HL-60 (cell line): ENCODE measurements around the gene PSENEN.
"Not testable (repeated sequence)": the region's sequence is repeated elsewhere in the genome, so short reads cannot be mapped to it uniquely, and the experiment has no call there.

Experiments used
- DNase-seq, 2 experiments: peaks; one replicate each; pipeline ENCODE4 v3.0.0-alpha.2; 2010 to 2020; ENCODE audit warnings: low read depth in 1 of 2, low spot score in 1 of 2
- H3K27ac ChIP-seq: fragments of 250-450 bp; sonication (Bioruptor Pico); replicated peaks from 2 replicates; pipeline ENCODE4 v1.5.1; 2020; ENCODE audit warnings: mild to moderate bottlenecking, moderate library complexity
- H3K27me3 ChIP-seq: fragments of 250-450 bp; sonication (Bioruptor Pico); 2 replicates; pipeline ENCODE4 v1.5.1; 2021; ENCODE audit warnings: mild to moderate bottlenecking, moderate library complexity; ENCODE audit not compliant: insufficient read depth, poor library complexity, severe bottlenecking
- H3K4me3 ChIP-seq: replicated peaks from 2 replicates; pipeline ENCODE4 v1.5.1; 2011; ENCODE audit warnings: mild to moderate bottlenecking, control low read depth, low read length; ENCODE audit not compliant: insufficient read depth
- CTCF ChIP-seq: IDR thresholded peaks from one replicate; pipeline ENCODE4 v1.5.1; 2011; ENCODE audit warnings: low read length, control low read depth, inconsistent platforms; ENCODE audit not compliant: insufficient read depth
- GABPA ChIP-seq: IDR thresholded peaks from 2 replicates; pipeline ENCODE4 v1.6.1; 2012; ENCODE audit warnings: low read depth
- POLR2AphosphoS5 ChIP-seq: IDR thresholded peaks from 2 replicates; pipeline ENCODE4 v1.6.1; 2012; ENCODE audit warnings: low read depth
- REST ChIP-seq: IDR thresholded peaks from 2 replicates; pipeline ENCODE4 v1.6.1; 2012; ENCODE audit warnings: low read depth; ENCODE audit not compliant: insufficient replicate concordance
- SPI1 ChIP-seq: IDR thresholded peaks from 2 replicates; pipeline ENCODE4 v1.6.1; 2012; ENCODE audit warnings: low read depth, mild to moderate bottlenecking, borderline replicate concordance

The PSENEN gene

DNA sequence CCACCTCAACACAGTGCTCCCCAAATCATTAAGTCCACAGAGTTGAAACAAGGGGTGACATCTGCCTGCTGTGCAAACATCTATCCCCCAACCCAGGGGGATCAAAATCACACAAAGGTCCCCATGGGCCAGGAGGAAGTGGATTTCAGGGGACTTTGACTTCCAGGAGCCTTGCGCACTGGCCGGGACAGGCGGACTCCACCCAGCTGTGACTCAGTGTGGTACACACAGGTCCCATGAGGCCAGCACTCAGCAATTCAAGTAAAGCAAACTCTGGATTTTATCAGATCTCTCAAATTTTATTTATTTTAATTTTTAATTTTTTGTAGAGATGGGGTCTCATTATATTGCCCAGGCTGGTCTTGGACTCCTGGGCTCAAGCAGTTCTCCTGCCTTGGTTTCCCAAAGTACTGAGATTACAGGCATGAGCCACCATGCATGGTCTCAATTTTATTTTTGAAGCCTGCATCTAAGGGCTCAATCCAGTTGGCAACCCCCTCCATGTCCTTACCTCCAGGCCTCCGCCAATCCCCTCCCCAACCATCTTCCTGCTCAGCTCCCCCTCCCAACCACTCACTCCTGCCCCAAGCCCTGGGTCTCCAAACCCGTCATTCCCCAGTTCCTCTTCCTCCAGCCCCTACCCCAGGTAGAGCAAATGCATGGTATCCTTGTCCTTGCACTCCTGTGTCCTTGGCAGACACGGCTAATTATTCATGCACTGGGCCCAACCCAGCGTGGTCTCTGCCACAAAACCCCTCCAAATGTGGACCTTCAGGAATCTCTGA is 48.1 kb downstream of the PSENEN start:
- Histone ChIP-seq H3K27me3 (peaks cover 8% of the 10 kb centered on the region), H3K27ac (no peak overlapping the region), H3K4me3 (no peak overlapping the region)
- DNase-seq = no peak
- TF ChIP-seq SPI1 (no peak), GABPA (no peak), CTCF (no peak), POLR2AphosphoS5 (no peak), REST (no peak)

GRCh38 chr19:35795564-35795963 is 50.1 kb downstream of the PSENEN start:
- not testable (repeated sequence) for H3K4me3 ChIP-seq, DNase-seq, H3K27me3 ChIP-seq, H3K27ac ChIP-seq
